Ascending aorta (tissue), 2 donors: ENCODE measurements around the gene GSN. TPM values are rescaled to one million over a fixed set of nuclear protein-coding genes. Genes with fewer than 3 reads are reported as not detected.

Experiments used
- DNase-seq, 2 donors: peaks; one replicate each; pipeline ENCODE4 v3.0.0-alpha.2; 2019; ENCODE audit warnings: low spot score in 2 of 2
- H3K27ac ChIP-seq, 2 donors: fragments of 200-600 bp; sonication (generic); one replicate each; pipeline ENCODE4 v1.5.1; 2016 to 2017; ENCODE audit warnings: mild to moderate bottlenecking in 1 of 2
- H3K27me3 ChIP-seq: fragments of 200-600 bp; sonication (generic); one replicate; pipeline ENCODE4 v1.5.1; 2017
- H3K36me3 ChIP-seq, 2 donors: fragments of 200-600 bp; sonication (generic); one replicate each; pipeline ENCODE4 v1.5.1; 2016
- H3K4me1 ChIP-seq, 2 donors: fragments of 200-600 bp; sonication (generic); one replicate each; pipeline ENCODE4 v1.5.1; 2016 to 2017; ENCODE audit warnings: mild to moderate bottlenecking in 1 of 2
- H3K4me3 ChIP-seq, 2 donors: fragments of 200-600 bp; sonication (generic); one replicate each; pipeline ENCODE4 v1.5.1; 2016 to 2017; ENCODE audit warnings: mild to moderate bottlenecking in 1 of 2
- H3K9me3 ChIP-seq, 2 donors: fragments of 200-600 bp; sonication (generic); one replicate each; pipeline ENCODE4 v1.5.1; 2016
- intact Hi-C: fragments of 100-400 bp; cut with DNase I; formaldehyde crosslinking; loops from one replicate; pipeline ENCODE4 v1.15.1; 2023
- total RNA-seq: library from RNA; depleted of rRNA; stranded (reverse); fragments of >200 nt; gene quantifications from one replicate; pipeline ENCODE4 v1.1.0, GENCODE V29; 2016
- TF ChIP-seq, protein P1 (sequence below), 3 experiments: fragments of 200-600 bp in 2 of 3; fragments of 450-650 bp in 1 of 3; sonication (generic) in 2 of 3; IDR thresholded peaks; one replicate each; pipeline ENCODE4 v1.5.1; 2016 to 2019; ENCODE audit warnings: antibody characterized with exemption in 3 of 3, mild to moderate bottlenecking in 1 of 3, moderate library complexity in 1 of 3

Gene GSN
- total RNA-seq, 1 donor from 2014 or later: 3,012 TPM

- H3K4me3 ChIP-seq: peak overlapping the region; percentile 90 to 99
- peaks cover 38 to 71% of the 10 kb centered on the region in 2 donors for H3K4me1 ChIP-seq
- H3K36me3 ChIP-seq: no peaks in the 10 kb centered on the region
- no peak for DNase-seq
- H3K27me3 ChIP-seq: no peaks in the 10 kb centered on the region
- peak overlapping the region; percentile 98 to 99 for H3K27ac ChIP-seq
- TF ChIP-seq, protein P1, sequence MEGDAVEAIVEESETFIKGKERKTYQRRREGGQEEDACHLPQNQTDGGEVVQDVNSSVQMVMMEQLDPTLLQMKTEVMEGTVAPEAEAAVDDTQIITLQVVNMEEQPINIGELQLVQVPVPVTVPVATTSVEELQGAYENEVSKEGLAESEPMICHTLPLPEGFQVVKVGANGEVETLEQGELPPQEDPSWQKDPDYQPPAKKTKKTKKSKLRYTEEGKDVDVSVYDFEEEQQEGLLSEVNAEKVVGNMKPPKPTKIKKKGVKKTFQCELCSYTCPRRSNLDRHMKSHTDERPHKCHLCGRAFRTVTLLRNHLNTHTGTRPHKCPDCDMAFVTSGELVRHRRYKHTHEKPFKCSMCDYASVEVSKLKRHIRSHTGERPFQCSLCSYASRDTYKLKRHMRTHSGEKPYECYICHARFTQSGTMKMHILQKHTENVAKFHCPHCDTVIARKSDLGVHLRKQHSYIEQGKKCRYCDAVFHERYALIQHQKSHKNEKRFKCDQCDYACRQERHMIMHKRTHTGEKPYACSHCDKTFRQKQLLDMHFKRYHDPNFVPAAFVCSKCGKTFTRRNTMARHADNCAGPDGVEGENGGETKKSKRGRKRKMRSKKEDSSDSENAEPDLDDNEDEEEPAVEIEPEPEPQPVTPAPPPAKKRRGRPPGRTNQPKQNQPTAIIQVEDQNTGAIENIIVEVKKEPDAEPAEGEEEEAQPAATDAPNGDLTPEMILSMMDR (IDR thresholded peaks at IDR 0.05): no peak
- intact Hi-C loops: loop anchor here (10.0 kb wide), 1 partner anchor 197 kb away; the partner anchor contains the start of gene CNTRL
- no peaks in the 10 kb centered on the region for H3K9me3 ChIP-seq
These were observed 3.7 kb downstream of the GSN start for GRCh38 chr9:121271368-121272341.

- Histone ChIP-seq H3K4me1 (peaks cover 43 to 76% of the 10 kb centered on the region in 2 donors), H3K27me3 (no peaks in the 10 kb centered on the region), H3K36me3 (no peaks in the 10 kb centered on the region), H3K9me3 (no peaks in the 10 kb centered on the region), H3K4me3 (peak overlapping the region in 1 of 2 donors; percentile 99), H3K27ac (peak overlapping the region; percentile 98 to 99)
- DNase-seq: no peak
- TF ChIP-seq, protein P1 (IDR thresholded peaks at IDR 0.05): no peak
- intact Hi-C loops: loop anchor here (10.0 kb wide), 1 partner anchor 198 kb away; the partner anchor contains the start of gene CNTRL
These were observed 4.5 kb downstream of the GSN start for GRCh38 chr9:121272401-121272948.

DNA sequence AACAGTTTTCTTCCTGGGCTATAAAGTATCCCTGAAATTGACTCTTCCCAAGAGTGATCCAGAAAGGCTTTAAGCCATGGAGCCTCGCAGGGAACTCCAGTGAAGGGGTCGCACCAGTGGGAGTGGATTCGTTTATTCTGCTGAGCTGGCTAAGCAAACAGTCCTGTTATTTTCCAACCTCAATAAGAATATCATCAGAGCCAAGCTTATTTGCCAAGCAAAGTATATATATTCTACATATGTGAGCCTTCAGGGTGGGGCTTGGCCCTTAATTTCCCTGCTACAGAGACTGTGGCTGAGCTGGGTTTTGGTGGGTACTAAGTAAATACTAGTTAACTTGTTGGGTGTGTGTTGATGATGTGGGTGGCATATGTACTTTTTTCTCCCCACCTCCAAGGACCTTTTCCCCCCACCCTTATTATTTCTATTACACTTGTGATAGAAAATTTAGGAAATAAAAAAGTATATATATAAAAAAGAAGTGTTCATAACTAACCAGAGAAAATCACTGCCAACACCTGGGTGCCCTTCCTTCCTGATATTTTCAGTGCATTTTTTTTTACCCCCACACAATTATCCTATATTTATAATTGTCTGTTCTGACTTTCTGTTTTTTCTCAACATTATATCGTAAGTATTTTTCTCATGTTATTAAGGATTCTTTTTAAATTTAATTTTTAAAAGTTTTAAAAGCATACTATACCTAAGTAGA is 5.3 kb downstream of the GSN start:
- TF ChIP-seq, protein P1 (IDR thresholded peaks at IDR 0.05): no peak
- peak overlapping the region in 1 of 2 donors; percentile 99 for H3K4me3 ChIP-seq
- intact Hi-C loops: loop anchor here (10.0 kb wide), 1 partner anchor 198 kb away; the partner anchor contains the start of gene CNTRL

DNA sequence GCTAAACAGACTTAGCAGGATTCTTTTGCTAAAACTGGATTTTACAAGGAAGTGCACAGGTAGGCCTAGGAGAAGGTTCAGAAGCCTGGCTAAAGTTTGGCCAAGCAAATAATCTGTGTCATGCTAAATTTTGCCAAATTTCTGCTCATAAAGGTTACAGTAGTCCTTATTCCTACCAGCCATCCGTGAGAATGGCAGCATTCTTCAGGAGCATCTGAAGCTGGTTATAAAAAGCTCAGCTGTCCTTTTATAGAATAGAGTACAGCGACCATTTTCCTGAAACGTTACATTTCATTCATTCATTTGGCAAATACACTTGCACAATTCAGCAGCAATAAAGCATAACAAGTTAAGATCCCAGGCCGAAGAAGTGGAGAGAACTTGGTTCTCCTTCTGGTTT is 6.9 kb downstream of the GSN start:
- Histone ChIP-seq H3K27me3 (no peaks in the 10 kb centered on the region), H3K4me1 (peaks cover 65 to 92% of the 10 kb centered on the region in 2 donors), H3K9me3 (no peaks in the 10 kb centered on the region), H3K4me3 (peak overlapping the region in 1 of 2 donors; percentile 27), H3K36me3 (no peaks in the 10 kb centered on the region), H3K27ac (peak overlapping the region; percentile 98 to 99)
- no peak for DNase-seq
- TF ChIP-seq, protein P1 (IDR thresholded peaks at IDR 0.05): no peak
- intact Hi-C loops: loop anchor here (10.0 kb wide), 1 partner anchor 200 kb away; the partner anchor contains the start of gene CNTRL

More for the DNA sequence above, 5.3 kb downstream of the GSN start:
- peak overlapping the region; percentile 98 to 99 for H3K27ac ChIP-seq
- DNase-seq: no peak
- H3K27me3 ChIP-seq: no peaks in the 10 kb centered on the region
- no peaks in the 10 kb centered on the region for H3K36me3 ChIP-seq
- peaks cover 50 to 79% of the 10 kb centered on the region in 2 donors for H3K4me1 ChIP-seq
- no peaks in the 10 kb centered on the region for H3K9me3 ChIP-seq
